ENCODE data around the gene WDR90.

Gene WDR90

GRCh38 chr16:674214-674881 is 25.2 kb downstream of the WDR90 start:
- no peak for DNase-seq (ENCODE audit: low read depth in 1 of 2, low spot score in 1 of 2)

- DNase-seq (ENCODE audit: low read depth in 1 of 2, low spot score in 1 of 2), result no peak
These were observed 26.1 kb downstream of the WDR90 start, which contains the start of gene RHBDL1 for GRCh38 chr16:674968-675883. TSS of gene RHBDL1 (plus strand) at chr16:675671. CDS start at chr16:675791, 120 bp downstream.

GRCh38 chr16:675884-676564 is 26.9 kb downstream of the WDR90 start:
- no peak for DNase-seq (ENCODE audit: low read depth in 1 of 2, low spot score in 1 of 2)

- DNase-seq (ENCODE audit: low read depth in 1 of 2, low spot score in 1 of 2), result no peak
These were observed 27.4 kb downstream of the WDR90 start for GRCh38 chr16:676565-676902.

- DNase-seq (ENCODE audit: low read depth in 1 of 2, low spot score in 1 of 2), result no peak
These were observed 27.7 kb downstream of the WDR90 start for GRCh38 chr16:676913-677312.

GRCh38 chr16:677316-678190 is 28.4 kb downstream of the WDR90 start:
- no peak for DNase-seq (ENCODE audit: low read depth in 1 of 2, low spot score in 1 of 2)

- no peak for DNase-seq (ENCODE audit: low read depth in 1 of 2, low spot score in 1 of 2)
These were observed 29.2 kb downstream of the WDR90 start for GRCh38 chr16:678209-678857.

GRCh38 chr16:678858-679813 is 30.0 kb downstream of the WDR90 start:
- DNase-seq (ENCODE audit: low read depth in 1 of 2, low spot score in 1 of 2), result no peak

- DNase-seq (ENCODE audit: low read depth in 1 of 2, low spot score in 1 of 2), result peak; percentile 78 to 84
These were observed 30.9 kb downstream of the WDR90 start, which contains the start of gene STUB1 for GRCh38 chr16:679814-680624. TSS of gene STUB1 (plus strand) at chr16:680410. CDS start at chr16:680526, 116 bp downstream.

- DNase-seq (ENCODE audit: low read depth in 1 of 2, low spot score in 1 of 2), result no peak
These were observed 31.4 kb downstream of the WDR90 start for GRCh38 chr16:680625-680945.

GRCh38 chr16:680967-681745 is 32.0 kb downstream of the WDR90 start:
- no peak for DNase-seq (ENCODE audit: low read depth in 1 of 2, low spot score in 1 of 2)

- no peak for DNase-seq (ENCODE audit: low read depth in 1 of 2, low spot score in 1 of 2)
These were observed 32.7 kb downstream of the WDR90 start for GRCh38 chr16:681746-682427.

- no peak for DNase-seq (ENCODE audit: low read depth in 1 of 2, low spot score in 1 of 2)
These were observed 33.6 kb downstream of the WDR90 start for GRCh38 chr16:682493-683395.

GRCh38 chr16:683396-684070 is 34.4 kb downstream of the WDR90 start:
- no peak for DNase-seq (ENCODE audit: low read depth in 1 of 2, low spot score in 1 of 2)

- DNase-seq (ENCODE audit: low read depth in 1 of 2, low spot score in 1 of 2), result peak; percentile 92 to 96
These were observed 35.1 kb downstream of the WDR90 start, which contains the start of gene JMJD8 for GRCh38 chr16:684071-684794. TSS of gene JMJD8 (minus strand) at chr16:684334. CDS start at chr16:684319, 15 bp downstream.
